ENCODE data around the gene GRAMD2B.

Gene GRAMD2B

GRCh38 chr5:126415789-126416188 is 7.4 kb upstream of the GRAMD2B start:
- Histone ChIP-seq H4K20me1 (ENCODE audit: insufficient read depth, low read length) (no peaks in the 10 kb centered on the region), H2AFZ (ENCODE audit: low read length) (no peak overlapping the region), H3K36me3 (replicated peaks; ENCODE audit: insufficient read depth, low read length) (no peaks in the 10 kb centered on the region), H3F3A (ENCODE audit: insufficient read depth, low read length) (no peaks in the 10 kb centered on the region), H3K4me3 (ENCODE audit: low read length) (no peak overlapping the region), H3K27ac (ENCODE audit: low read length) (no peak overlapping the region), H3K27me3 (replicated peaks; ENCODE audit: insufficient read depth, low read length) (no peaks in the 10 kb centered on the region), H3K4me2 (ENCODE audit: low read depth, low read length) (no peak overlapping the region), H3K9ac (ENCODE audit: low read length) (no peak overlapping the region), H3K79me2 (ENCODE audit: low read length) (no peaks in the 10 kb centered on the region), H3K4me1 (ENCODE audit: low read length) (no peaks in the 10 kb centered on the region), H3K9me2 (replicated peaks; ENCODE audit: insufficient read depth, low read length) (no peaks in the 10 kb centered on the region), H3K9me3 (replicated peaks; ENCODE audit: insufficient read depth, low read length) (no peaks in the 10 kb centered on the region)
- TF ChIP-seq EZH2phosphoT487 (IDR thresholded peaks at IDR 0.05; ENCODE audit: low read length), result no peak
- no peak for TF ChIP-seq EZH2 (optimal IDR thresholded peaks at IDR 0.05; ENCODE audit: low read depth, low read length)
- no peak for TF ChIP-seq CTCF (IDR thresholded peaks at IDR 0.05; ENCODE audit: low read length)
- DNase-seq, result no peak

GRCh38 chr5:126416266-126416925 is 6.8 kb upstream of the GRAMD2B start:
- no peaks in the 10 kb centered on the region for H4K20me1 ChIP-seq (ENCODE audit: insufficient read depth, low read length)
- H3K4me2 ChIP-seq (ENCODE audit: low read depth, low read length), result no peak overlapping the region
- H3K27ac ChIP-seq (ENCODE audit: low read length), result no peak overlapping the region
- no peaks in the 10 kb centered on the region for H3F3A ChIP-seq (ENCODE audit: insufficient read depth, low read length)
- H3K9me2 ChIP-seq (replicated peaks; ENCODE audit: insufficient read depth, low read length), result no peaks in the 10 kb centered on the region
- H3K27me3 ChIP-seq (replicated peaks; ENCODE audit: insufficient read depth, low read length), result no peaks in the 10 kb centered on the region
- H3K4me1 ChIP-seq (ENCODE audit: low read length), result no peaks in the 10 kb centered on the region
- H3K79me2 ChIP-seq (ENCODE audit: low read length), result no peaks in the 10 kb centered on the region
- H3K4me3 ChIP-seq (ENCODE audit: low read length), result no peak overlapping the region
- no peaks in the 10 kb centered on the region for H3K9me3 ChIP-seq (replicated peaks; ENCODE audit: insufficient read depth, low read length)
- no peak overlapping the region for H3K9ac ChIP-seq (ENCODE audit: low read length)
- DNase-seq, result no peak
- H3K36me3 ChIP-seq (replicated peaks; ENCODE audit: insufficient read depth, low read length), result no peaks in the 10 kb centered on the region
- TF ChIP-seq CTCF (IDR thresholded peaks at IDR 0.05; ENCODE audit: low read length) (no peak), EZH2 (optimal IDR thresholded peaks at IDR 0.05; ENCODE audit: low read depth, low read length) (no peak), EZH2phosphoT487 (IDR thresholded peaks at IDR 0.05; ENCODE audit: low read length) (no peak)
- H2AFZ ChIP-seq (ENCODE audit: low read length), result no peak overlapping the region

- no peak overlapping the region for H2AFZ ChIP-seq (ENCODE audit: low read length)
- H3K27ac ChIP-seq (ENCODE audit: low read length), result no peak overlapping the region
- no peaks in the 10 kb centered on the region for H3K4me1 ChIP-seq (ENCODE audit: low read length)
- TF ChIP-seq CTCF (IDR thresholded peaks at IDR 0.05; ENCODE audit: low read length), result no peak
- TF ChIP-seq EZH2phosphoT487 (IDR thresholded peaks at IDR 0.05; ENCODE audit: low read length), result no peak
- TF ChIP-seq EZH2 (optimal IDR thresholded peaks at IDR 0.05; ENCODE audit: low read depth, low read length), result no peak
- no peaks in the 10 kb centered on the region for H3F3A ChIP-seq (ENCODE audit: insufficient read depth, low read length)
- H3K79me2 ChIP-seq (ENCODE audit: low read length), result no peaks in the 10 kb centered on the region
- H4K20me1 ChIP-seq (ENCODE audit: insufficient read depth, low read length), result no peaks in the 10 kb centered on the region
- H3K9me3 ChIP-seq (replicated peaks; ENCODE audit: insufficient read depth, low read length), result no peaks in the 10 kb centered on the region
- no peak overlapping the region for H3K9ac ChIP-seq (ENCODE audit: low read length)
- DNase-seq, result no peak
- H3K4me2 ChIP-seq (ENCODE audit: low read depth, low read length), result no peak overlapping the region
- no peaks in the 10 kb centered on the region for H3K27me3 ChIP-seq (replicated peaks; ENCODE audit: insufficient read depth, low read length)
- no peaks in the 10 kb centered on the region for H3K36me3 ChIP-seq (replicated peaks; ENCODE audit: insufficient read depth, low read length)
- H3K9me2 ChIP-seq (replicated peaks; ENCODE audit: insufficient read depth, low read length), result no peaks in the 10 kb centered on the region
- H3K4me3 ChIP-seq (ENCODE audit: low read length), result no peak overlapping the region
Measured at GRCh38 chr5:126417178-126417577, 6.0 kb upstream of the GRAMD2B start.
